ENCODE results near the gene TXK. TPM values are rescaled to one million over a fixed set of nuclear protein-coding genes. Genes with fewer than 3 reads are reported as not detected.

The TXK gene
- total RNA-seq, 4 donors from 2014 or later = 1.5 to 9.9 (median 3.2) TPM

DNA sequence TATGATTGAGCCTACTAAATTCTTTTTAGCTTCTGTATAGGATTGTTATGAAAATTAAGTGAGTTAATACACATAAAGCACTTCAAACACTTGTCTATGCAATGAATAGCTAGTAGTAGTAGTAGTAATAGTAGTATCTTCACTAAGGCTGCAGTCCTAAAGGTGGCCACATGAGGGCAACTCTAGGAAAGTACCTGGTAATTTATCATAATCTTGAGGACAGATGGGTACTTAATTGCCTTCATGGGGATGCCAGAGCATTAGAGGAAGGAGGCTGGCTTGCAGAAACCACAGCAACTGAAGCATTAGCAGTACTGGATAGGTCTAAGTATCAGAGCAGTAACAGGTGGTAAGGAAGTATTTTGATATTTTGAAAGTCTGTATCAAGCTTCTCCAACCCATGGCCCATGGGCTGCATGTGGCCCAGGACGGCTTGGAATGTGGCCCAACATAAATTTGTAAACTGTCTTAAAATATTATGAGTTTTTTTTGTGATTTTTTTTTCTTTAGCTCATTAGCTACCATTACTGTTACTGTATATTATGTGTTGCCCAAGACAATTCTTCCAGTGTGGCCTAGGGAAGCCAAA is 100.1 kb downstream of the TXK start:
- no peak for TF ChIP-seq CTCF (IDR thresholded peaks at IDR 0.05; ENCODE audit: low read depth)

GRCh38 chr4:48033412-48033811 is 100.6 kb downstream of the TXK start:
- TF ChIP-seq CTCF (IDR thresholded peaks at IDR 0.05; ENCODE audit: low read depth) = no peak

DNA sequence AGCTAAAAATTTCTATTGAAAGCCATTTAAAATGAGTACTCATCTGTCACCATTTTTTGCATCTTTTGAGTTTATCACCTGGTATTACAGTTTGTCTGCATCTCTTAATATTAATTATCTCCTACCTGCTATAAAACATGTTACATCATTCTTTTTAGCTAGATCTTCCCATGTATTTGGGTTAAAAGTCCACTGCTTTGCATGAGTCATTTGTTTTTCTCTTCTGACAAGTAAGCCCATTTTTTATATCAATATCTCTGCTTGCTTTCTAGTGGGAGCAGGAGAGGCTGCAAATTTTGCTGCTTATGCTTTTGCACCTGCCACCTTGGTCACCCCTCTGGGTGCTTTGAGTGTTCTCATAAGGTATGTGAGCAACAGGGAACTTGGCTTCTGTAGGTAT is 101.3 kb downstream of the TXK start:
- no peak for TF ChIP-seq CTCF (IDR thresholded peaks at IDR 0.05; ENCODE audit: low read depth)

DNA sequence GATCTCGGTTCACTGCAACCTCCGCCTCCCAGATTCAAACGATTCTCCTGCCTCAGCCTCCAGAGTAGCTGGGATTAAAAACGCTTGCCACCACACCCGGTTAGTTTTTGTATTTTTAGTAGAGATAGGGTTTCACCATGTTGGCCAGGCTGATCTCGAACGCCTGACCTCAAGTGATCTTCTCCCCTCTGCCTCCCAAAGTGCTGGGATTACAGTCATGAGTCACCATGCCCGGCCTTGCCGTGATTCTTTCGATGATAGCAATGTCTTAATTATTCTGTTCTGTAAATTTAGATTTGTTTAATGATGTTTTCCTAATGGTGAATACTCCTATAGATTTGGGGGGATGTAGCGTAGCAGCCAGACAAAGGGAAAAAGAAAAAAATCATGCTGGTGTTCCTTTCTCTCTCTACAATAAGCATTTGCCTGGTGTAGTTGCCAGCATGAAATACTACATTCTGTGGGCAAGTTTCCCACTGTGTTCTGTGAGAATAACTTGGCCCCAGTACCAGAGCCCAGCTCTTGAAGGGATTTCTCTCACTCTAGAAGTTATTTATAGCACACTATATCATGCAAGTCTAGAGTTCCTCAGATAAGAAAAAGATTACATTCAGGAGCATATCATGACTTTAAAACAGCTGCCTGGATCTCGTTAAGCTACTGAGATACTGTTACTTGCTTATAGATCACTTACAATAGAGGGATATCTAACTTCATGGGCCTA is 102.1 kb downstream of the TXK start:
- TF ChIP-seq CTCF (IDR thresholded peaks at IDR 0.05; ENCODE audit: low read depth) = no peak

GRCh38 chr4:48030470-48030869 is 103.6 kb downstream of the TXK start:
- TF ChIP-seq CTCF (IDR thresholded peaks at IDR 0.05; ENCODE audit: low read depth) = no peak

- no peak for TF ChIP-seq CTCF (IDR thresholded peaks at IDR 0.05; ENCODE audit: low read depth)
Observed at GRCh38 chr4:48028696-48029095, 105.4 kb downstream of the TXK start.

- TF ChIP-seq CTCF (IDR thresholded peaks at IDR 0.05; ENCODE audit: low read depth) = no peak
Observed at GRCh38 chr4:48027653-48028052, 106.4 kb downstream of the TXK start.
